Measurements from ENCODE around the gene PRMT2. TPM values are rescaled to one million over a fixed set of nuclear protein-coding genes. Genes with fewer than 3 reads are reported as not detected.

PRMT2 gene
- total RNA-seq, 1 experiment from 2014 or later, result 86.4 TPM

- TF ChIP-seq CTCF (conservative IDR thresholded peaks at IDR 0.05; ENCODE audit: low read depth, low read length) (no peak), EZH2 (IDR thresholded peaks at IDR 0.05; ENCODE audit: borderline replicate concordance, low read depth, low read length, poor library complexity, severe bottlenecking) (no peak)
- intact Hi-C loops (cut with micrococcal nuclease; ENCODE audit: unreplicated experiment), result no loop called here
- H3K4me1 ChIP-seq (ENCODE audit: insufficient read depth, low read length, poor library complexity, severe bottlenecking), result no peaks in the 10 kb centered on the region
- CTCF ChIA-PET, result interaction anchor here (0.5 kb wide), 1 partner anchor 857 kb away, joined by 3 read pairs; no protein-coding TSS in a partner anchor
- no TSS peak for BruUV-seq (replicated peaks)
- peaks cover 9% of the 10 kb centered on the region for H3K9me3 ChIP-seq (ENCODE audit: low read depth, low read length, poor library complexity, severe bottlenecking)
- DNase-seq (ENCODE audit: low spot score), result no peak
- H3K27ac ChIP-seq (ENCODE audit: low read depth, low read length, poor library complexity, severe bottlenecking), result no peak overlapping the region
- H3K4me3 ChIP-seq (ENCODE audit: low read depth, low read length, poor library complexity, severe bottlenecking), result no peak overlapping the region
- no peaks in the 10 kb centered on the region for H3K36me3 ChIP-seq (ENCODE audit: insufficient read depth, low read length, poor library complexity, severe bottlenecking)
- POLR2A ChIA-PET (ENCODE audit: low non-redundant PET), result no interaction called here
- H3K27me3 ChIP-seq (replicated peaks; ENCODE audit: insufficient read depth, low read depth, low read length, poor library complexity), result no peaks in the 10 kb centered on the region
Observed at GRCh38 chr21:46597031-46597430, 38.4 kb upstream of the PRMT2 start.

- no peaks in the 10 kb centered on the region for H3K36me3 ChIP-seq (ENCODE audit: insufficient read depth, low read length, poor library complexity, severe bottlenecking)
- intact Hi-C loops (cut with micrococcal nuclease; ENCODE audit: unreplicated experiment), result no loop called here
- no peak overlapping the region for H3K4me3 ChIP-seq (ENCODE audit: low read depth, low read length, poor library complexity, severe bottlenecking)
- CTCF ChIA-PET, result interaction anchor here (0.5 kb wide), 1 partner anchor 858 kb away, joined by 3 read pairs; no protein-coding TSS in a partner anchor
- no peak for TF ChIP-seq CTCF (conservative IDR thresholded peaks at IDR 0.05; ENCODE audit: low read depth, low read length)
- no peak for TF ChIP-seq EZH2 (IDR thresholded peaks at IDR 0.05; ENCODE audit: borderline replicate concordance, low read depth, low read length, poor library complexity, severe bottlenecking)
- no peaks in the 10 kb centered on the region for H3K4me1 ChIP-seq (ENCODE audit: insufficient read depth, low read length, poor library complexity, severe bottlenecking)
- H3K27me3 ChIP-seq (replicated peaks; ENCODE audit: insufficient read depth, low read depth, low read length, poor library complexity), result no peaks in the 10 kb centered on the region
- no TSS peak for BruUV-seq (replicated peaks)
- POLR2A ChIA-PET (ENCODE audit: low non-redundant PET), result no interaction called here
- DNase-seq (ENCODE audit: low spot score), result no peak
- H3K9me3 ChIP-seq (ENCODE audit: low read depth, low read length, poor library complexity, severe bottlenecking), result peaks cover 9% of the 10 kb centered on the region
- H3K27ac ChIP-seq (ENCODE audit: low read depth, low read length, poor library complexity, severe bottlenecking), result no peak overlapping the region
Observed at GRCh38 chr21:46597896-46598343, 37.6 kb upstream of the PRMT2 start.

- DNase-seq (ENCODE audit: low spot score), result no peak
- TF ChIP-seq CTCF (conservative IDR thresholded peaks at IDR 0.05; ENCODE audit: low read depth, low read length) (no peak), EZH2 (IDR thresholded peaks at IDR 0.05; ENCODE audit: borderline replicate concordance, low read depth, low read length, poor library complexity, severe bottlenecking) (no peak)
- Histone ChIP-seq H3K36me3 (ENCODE audit: insufficient read depth, low read length, poor library complexity, severe bottlenecking) (no peaks in the 10 kb centered on the region), H3K4me1 (ENCODE audit: insufficient read depth, low read length, poor library complexity, severe bottlenecking) (no peaks in the 10 kb centered on the region), H3K27me3 (replicated peaks; ENCODE audit: insufficient read depth, low read depth, low read length, poor library complexity) (no peaks in the 10 kb centered on the region), H3K4me3 (ENCODE audit: low read depth, low read length, poor library complexity, severe bottlenecking) (no peak overlapping the region), H3K9me3 (ENCODE audit: low read depth, low read length, poor library complexity, severe bottlenecking) (peaks cover 9% of the 10 kb centered on the region), H3K27ac (ENCODE audit: low read depth, low read length, poor library complexity, severe bottlenecking) (no peak overlapping the region)
- CTCF ChIA-PET, result no interaction called here
- intact Hi-C loops (cut with micrococcal nuclease; ENCODE audit: unreplicated experiment), result no loop called here
- no TSS peak for BruUV-seq (replicated peaks)
- POLR2A ChIA-PET (ENCODE audit: low non-redundant PET), result no interaction called here
Observed at GRCh38 chr21:46598581-46599572, 36.6 kb upstream of the PRMT2 start.
